GM08714 (cell line): Measurements from ENCODE around the gene GNL1.
A peak's percentile ranks its signal among the peaks of the same experiment; 100 is the strongest.

ENCODE experiments used
- H3K4me3 ChIP-seq: fragments of 200-500 bp; sonication (Bioruptor generic); 2 replicates; pipeline ENCODE4 v1.5.1; 2014; ENCODE audit warnings: mild to moderate bottlenecking, low read length, inconsistent platforms
- ZNF274 ChIP-seq: IDR thresholded peaks from 2 replicates; pipeline ENCODE4 v1.6.1; 2012; ENCODE audit warnings: mild to moderate bottlenecking, low read depth, low read length

The GNL1 gene

GRCh38 chr6:30589754-30590358, 33.6 kb upstream of the GNL1 start:
- H3K4me3 ChIP-seq, result no peak overlapping the region
- no peak for TF ChIP-seq ZNF274

GRCh38 chr6:30583921-30584320, 27.6 kb upstream of the GNL1 start:
- H3K4me3 ChIP-seq, result no peak overlapping the region
- TF ChIP-seq ZNF274, result no peak

GRCh38 chr6:30578051-30578450, 21.8 kb upstream of the GNL1 start:
- H3K4me3 ChIP-seq, result no peak overlapping the region
- TF ChIP-seq ZNF274, result no peak

DNA sequence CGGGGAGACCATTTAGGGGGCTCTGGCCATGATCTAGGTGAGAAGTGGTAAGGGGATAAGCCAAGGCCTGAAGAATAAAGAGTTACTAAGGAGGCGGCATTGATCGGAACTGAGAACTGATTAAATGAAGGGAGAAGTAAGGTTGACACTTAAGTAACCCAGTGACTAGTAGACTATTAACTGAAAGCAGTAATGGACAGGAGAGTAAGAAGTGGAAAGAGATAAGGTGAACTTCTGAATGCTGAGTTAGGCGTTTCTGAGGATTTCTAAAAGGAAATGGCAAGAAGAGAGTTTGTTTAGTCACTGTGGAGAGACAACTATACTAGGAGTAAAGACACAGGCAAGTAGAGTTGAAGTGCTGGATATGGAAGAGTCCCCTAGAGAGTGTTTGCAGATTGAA, 16.8 kb upstream of the GNL1 start:
- peak overlapping the region; percentile 99; the same call in 1 of the 2 replicates for H3K4me3 ChIP-seq
- TF ChIP-seq ZNF274, result no peak

GRCh38 chr6:30572148-30572547, 15.9 kb upstream of the GNL1 start:
- H3K4me3 ChIP-seq, result peak overlapping the region; percentile 99
- TF ChIP-seq ZNF274, result no peak

DNA sequence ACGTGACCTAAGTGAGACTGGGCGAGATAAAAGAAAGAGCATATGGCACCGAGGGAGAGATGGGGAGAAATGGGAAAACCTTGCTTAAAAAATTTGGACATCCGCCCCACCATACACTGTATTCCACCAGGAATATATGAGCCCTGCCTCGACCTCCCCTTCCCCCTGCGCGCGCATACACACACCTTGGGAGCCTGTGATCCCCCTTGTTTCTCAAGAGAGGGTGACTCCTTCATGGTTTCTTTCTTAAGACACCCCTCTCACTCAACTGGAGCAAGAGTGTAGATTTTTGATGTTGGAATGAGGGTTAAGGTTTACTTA, 15.4 kb upstream of the GNL1 start:
- H3K4me3 ChIP-seq, result peak overlapping the region; percentile 99
- TF ChIP-seq ZNF274, result no peak

GRCh38 chr6:30571075-30571761, 14.9 kb upstream of the GNL1 start, which contains the start of gene ABCF1:
Gene ABCF1 (plus strand): TSS chr6:30571442. CDS start chr6:30571488, 46 bp downstream.
- no peak for TF ChIP-seq ZNF274
- peak within 1 kb of the TSS; percentile 99 for H3K4me3 ChIP-seq

DNA sequence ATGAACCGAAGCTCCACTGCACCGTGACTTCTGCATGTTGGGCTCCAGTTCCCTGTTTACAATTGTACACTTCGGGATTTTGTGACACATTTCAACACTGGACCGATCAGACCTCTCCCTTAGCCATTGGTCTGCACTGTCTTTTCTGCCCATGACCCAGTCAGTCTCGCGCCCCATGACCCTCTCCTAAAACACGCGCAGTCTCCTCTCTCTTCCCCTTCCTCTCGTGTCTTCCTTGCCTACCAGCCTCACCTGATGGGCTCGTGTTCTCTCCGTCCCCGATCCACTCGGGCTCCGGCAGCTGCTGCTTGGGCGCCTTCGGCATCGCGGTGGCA, 14.4 kb upstream of the GNL1 start:
- no peak for TF ChIP-seq ZNF274
- peak overlapping the region; percentile 78 for H3K4me3 ChIP-seq

DNA sequence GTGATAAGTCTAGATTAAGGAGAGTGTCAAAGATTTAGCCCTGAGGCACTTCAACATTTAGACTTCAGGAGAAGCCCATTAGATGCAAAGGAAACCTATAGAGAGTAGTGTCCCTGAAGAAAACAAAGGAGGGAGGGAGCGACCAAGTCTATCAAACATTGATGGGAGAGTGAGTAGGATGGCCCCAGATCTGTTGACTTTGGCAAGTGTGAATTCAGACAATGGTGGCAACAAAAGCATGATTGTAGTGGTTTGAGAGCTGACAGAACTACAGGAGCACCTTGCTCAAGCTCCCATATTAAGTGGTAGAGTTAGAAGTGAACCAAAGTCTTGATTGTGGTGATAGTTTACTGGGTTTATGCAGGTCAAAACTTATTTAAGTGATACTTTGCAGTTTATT, 14.0 kb upstream of the GNL1 start:
- TF ChIP-seq ZNF274, result no peak
- peak overlapping the region; percentile 78; the same call in 1 of the 2 replicates for H3K4me3 ChIP-seq

- no peak for TF ChIP-seq ZNF274
- H3K4me3 ChIP-seq, result no peak overlapping the region
Observed at GRCh38 chr6:30568245-30568644, 12.0 kb upstream of the GNL1 start.

GRCh38 chr6:30565772-30566171, 9.5 kb upstream of the GNL1 start:
- H3K4me3 ChIP-seq, result no peak overlapping the region

GRCh38 chr6:30564114-30564513, 7.8 kb upstream of the GNL1 start:
- H3K4me3 ChIP-seq, result no peak overlapping the region
- TF ChIP-seq ZNF274, result no peak

More at GRCh38 chr6:30565772-30566171, 9.5 kb upstream of the GNL1 start:
- no peak for TF ChIP-seq ZNF274

GRCh38 chr6:30562470-30563425, 6.5 kb upstream of the GNL1 start:
- H3K4me3 ChIP-seq, result no peak overlapping the region
- TF ChIP-seq ZNF274, result no peak

GRCh38 chr6:30560930-30561329, 4.6 kb upstream of the GNL1 start:
- no peak for TF ChIP-seq ZNF274
- H3K4me3 ChIP-seq, result no peak overlapping the region

DNA sequence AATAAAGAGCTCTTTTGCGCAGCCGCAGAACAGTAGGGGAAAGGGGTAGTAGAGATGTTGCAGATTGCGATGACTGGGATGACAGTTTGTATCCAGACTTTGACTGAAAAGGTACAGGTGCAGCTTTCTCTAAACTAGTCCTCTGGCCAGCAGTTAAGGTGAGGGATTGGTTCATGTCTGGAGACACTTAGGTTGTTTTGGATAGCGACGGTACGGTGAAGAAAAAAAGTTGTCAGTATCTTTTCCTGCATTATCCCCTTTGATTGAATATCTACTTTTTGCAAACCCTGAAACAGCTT, 1.3 kb upstream of the GNL1 start:
- no peak for TF ChIP-seq ZNF274
- H3K4me3 ChIP-seq, result peak overlapping the region; percentile 92
